Endothelial cell of coronary artery (primary cell): ENCODE measurements around the gene CCDC40. TPM values are rescaled to one million over a fixed set of nuclear protein-coding genes. Genes with fewer than 3 reads are reported as not detected.

Experiments
- total RNA-seq: library from RNA; depleted of rRNA; stranded (reverse); fragments of >200 nt; gene quantifications from 2 replicates; pipeline ENCODE4 v1.2.3, GENCODE V29; 2014

CCDC40 gene
- total RNA-seq = 1.5 and 2.6 TPM in 2 replicates

GRCh38 chr17:80035937-80036714 is at the start of gene CCDC40:
CCDC40 (plus strand) TSS chr17:80036642; CDS start chr17:80036663, 21 bp downstream.

GRCh38 chr17:80035687-80035936 is 830 bp upstream of the CCDC40 start, which contains the start of gene TBC1D16:
TBC1D16 (minus strand) TSS chr17:80035872; CDS start chr17:80013547, 22,325 bp downstream.

GRCh38 chr17:80101011-80101945 is 64.8 kb downstream of the CCDC40 start, which contains the start of gene GAA:
GAA (plus strand) TSS chr17:80101581; CDS start chr17:80104587, 3,006 bp downstream.

GRCh38 chr17:80147035-80147822 is 110.8 kb downstream of the CCDC40 start, which contains the start of gene EIF4A3:
EIF4A3 (minus strand) TSS chr17:80147128; CDS start chr17:80146961, 167 bp downstream.

Other genes with a start within 250 kb of the CCDC40 start
- 1.7 and 3.4 TPM in 2 replicates for gene CBX8, start 239.6 kb upstream of the CCDC40 start, total RNA-seq
- 5.9 and 6.9 TPM in 2 replicates for gene CBX4, start 197.2 kb upstream of the CCDC40 start, total RNA-seq
- 38.5 and 42.9 TPM in 2 replicates for gene TBC1D16, start 770 bp upstream of the CCDC40 start, total RNA-seq
- 14.9 and 26.4 TPM in 2 replicates for gene GAA, start 64.9 kb downstream of the CCDC40 start, total RNA-seq
- 119 and 121 TPM in 2 replicates for gene EIF4A3, start 110.5 kb downstream of the CCDC40 start, total RNA-seq
- 0.09 TPM in 1 of 2 replicates, not detected in the other for gene CARD14, start 133.4 kb downstream of the CCDC40 start, total RNA-seq
- gene SGSH, start 183.7 kb downstream of the CCDC40 start, total RNA-seq = 13.7 and 21.1 TPM in 2 replicates
- 6.9 and 10.2 TPM in 2 replicates for gene SLC26A11, start 183.8 kb downstream of the CCDC40 start, total RNA-seq
- gene RNF213, start 224.2 kb downstream of the CCDC40 start, total RNA-seq = 81.3 and 141 TPM in 2 replicates